GM19438 (cell line): ENCODE data around the gene CMC2.

Experiments
- ATAC-seq: cut with Tn5 transposase; IDR thresholded peaks from one replicate; pipeline ENCODE4 v1.9.1; 2021; ENCODE audit warnings: low read depth; ENCODE audit not compliant: unreplicated experiment

Gene CMC2

GRCh38 chr16:81006813-81007695 is at the start of gene CMC2, which contains the start of gene CENPN:
TSS of gene CMC2 (minus strand) at chr16:81006885. CDS start at chr16:80997394, 9,491 bp downstream.
TSS of gene CENPN (plus strand) at chr16:81007214. CDS start at chr16:81011940, 4,726 bp downstream.
- ATAC-seq, result peak; percentile 84

DNA sequence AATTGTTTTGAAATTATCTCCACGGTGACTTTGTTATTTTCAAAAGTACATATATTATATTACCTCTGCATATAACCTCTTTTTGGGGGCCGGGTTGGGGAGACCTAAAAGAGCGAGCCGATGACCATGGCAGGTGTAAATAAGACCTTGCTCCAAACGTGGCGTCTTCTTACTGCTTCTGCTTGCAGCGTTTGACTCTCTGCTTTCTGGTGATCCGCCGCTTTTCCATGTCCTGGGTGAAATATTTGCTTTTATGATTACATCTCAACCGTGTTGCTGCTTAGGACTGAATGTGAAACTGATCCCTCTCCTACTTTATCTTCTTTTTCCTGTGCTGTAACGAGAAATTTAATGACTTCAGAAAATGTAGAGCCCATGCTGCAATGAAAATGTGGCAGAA is 47.1 kb upstream of the CMC2 start:
- ATAC-seq, result no peak

DNA sequence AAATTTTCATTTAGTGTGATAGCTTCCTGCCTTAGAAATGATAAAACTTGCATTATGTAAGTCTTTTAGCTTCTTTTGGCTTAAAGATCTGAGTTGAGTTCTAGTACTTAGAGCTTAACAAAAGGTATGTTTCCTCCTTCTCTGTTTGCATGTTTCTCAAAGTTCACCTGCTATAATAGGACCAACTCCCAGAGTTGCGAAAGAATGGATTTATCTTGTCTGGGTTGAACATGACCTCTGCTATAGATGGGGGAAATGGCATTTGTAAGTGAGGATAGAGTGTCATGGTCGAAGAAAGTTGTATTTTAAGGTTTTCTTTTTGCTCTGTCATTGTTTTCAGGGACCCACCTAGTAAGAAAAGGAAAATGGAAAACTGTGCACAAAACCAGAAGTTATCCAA is 36.1 kb upstream of the CMC2 start:
- no peak for ATAC-seq

DNA sequence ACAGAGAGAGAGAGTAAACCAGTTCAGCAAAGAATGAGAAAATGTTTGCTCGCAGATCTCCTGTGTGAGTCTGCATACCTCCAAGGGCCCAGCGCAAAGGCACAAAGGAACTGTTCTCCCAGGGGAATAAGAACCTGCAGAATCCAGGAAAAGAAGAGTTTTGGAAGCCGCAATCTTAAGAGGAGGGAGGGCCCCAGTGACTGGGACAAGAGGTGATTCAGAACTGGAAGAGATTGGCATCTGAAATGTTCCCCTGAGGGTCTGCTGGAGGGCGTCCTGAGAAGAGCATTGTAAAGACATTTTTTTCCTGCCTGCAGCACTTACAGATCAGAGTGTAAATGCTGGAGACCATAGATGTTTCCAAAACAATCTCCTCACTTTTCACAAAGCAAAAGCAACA is 35.0 kb upstream of the CMC2 start:
- no peak for ATAC-seq

DNA sequence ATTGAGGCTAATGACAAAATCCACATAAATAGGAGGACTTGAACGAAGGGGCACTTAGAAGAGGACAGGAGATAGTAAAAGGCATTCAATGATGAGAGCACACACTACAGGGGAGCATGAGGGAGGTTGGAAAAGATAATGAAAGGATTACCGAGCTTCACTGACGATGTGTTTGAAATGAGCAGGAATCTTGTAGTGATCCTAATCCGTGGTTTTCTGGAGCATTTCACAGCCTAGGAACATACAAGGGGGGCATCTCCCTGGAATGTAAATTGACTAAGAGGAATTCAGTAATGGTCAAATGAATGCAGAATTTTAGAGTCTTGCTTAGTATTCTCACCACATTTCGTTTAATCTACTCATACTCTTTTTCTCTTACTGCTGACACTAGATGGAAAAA is 34.2 kb upstream of the CMC2 start:
- ATAC-seq, result no peak

DNA sequence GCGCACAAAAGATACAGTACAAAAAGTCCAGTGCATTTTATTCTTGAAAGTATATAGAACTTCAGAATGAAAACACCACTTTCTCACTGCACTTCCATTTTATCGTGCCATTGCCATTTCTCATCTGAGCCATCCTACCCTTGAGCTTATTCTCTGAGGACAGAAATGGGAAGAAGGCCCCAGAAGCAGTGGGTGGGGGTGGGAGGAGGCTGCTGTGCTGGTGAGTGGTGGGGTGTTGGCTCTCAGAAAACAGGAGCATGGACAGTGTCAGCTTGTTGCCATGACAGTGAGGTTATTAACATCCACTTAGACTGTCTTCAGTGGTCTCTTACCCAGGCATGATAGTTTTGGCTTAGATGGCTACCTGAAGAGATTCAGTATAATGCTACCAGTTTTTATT is 33.4 kb upstream of the CMC2 start:
- no peak for ATAC-seq

GRCh38 chr16:81036751-81037350 is 30.2 kb upstream of the CMC2 start:
- ATAC-seq, result no peak

DNA sequence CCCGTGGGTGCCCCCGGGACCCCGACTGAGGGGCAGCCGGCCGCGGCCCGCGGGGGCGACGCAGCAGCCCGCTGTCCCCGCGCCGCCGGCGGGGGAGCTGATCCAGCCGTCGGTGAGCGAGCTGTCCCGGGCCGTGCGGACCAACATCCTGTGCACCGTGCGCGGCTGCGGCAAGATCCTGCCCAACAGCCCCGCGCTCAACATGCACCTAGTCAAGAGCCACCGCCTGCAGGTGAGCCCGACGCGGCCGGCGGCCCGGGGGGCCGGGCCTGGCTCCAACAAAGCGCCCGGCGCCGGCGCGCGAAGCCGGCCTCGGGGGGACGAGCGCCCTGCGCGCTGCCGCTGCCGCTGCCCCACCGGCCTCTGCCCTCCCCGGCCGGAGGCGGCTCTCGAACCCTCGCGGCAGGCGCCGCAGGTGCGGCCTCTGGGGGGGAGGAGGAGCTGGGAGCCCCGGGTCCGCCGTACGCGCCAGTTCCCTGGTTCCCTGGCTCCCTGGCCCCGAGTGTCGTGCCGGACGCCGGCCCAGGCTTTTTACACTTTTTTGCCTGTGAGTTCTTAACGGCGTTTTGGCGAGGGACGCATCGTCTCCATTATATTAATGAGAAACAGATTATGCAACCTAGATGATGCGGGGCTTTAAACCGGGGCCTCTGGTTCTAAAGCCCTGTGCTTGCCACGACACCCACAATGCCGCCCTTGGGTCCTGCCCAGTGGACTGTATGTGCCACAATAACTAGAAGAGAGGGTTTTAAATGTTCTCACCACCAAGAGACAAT is 29.5 kb upstream of the CMC2 start:
- peak; percentile 57 for ATAC-seq

DNA sequence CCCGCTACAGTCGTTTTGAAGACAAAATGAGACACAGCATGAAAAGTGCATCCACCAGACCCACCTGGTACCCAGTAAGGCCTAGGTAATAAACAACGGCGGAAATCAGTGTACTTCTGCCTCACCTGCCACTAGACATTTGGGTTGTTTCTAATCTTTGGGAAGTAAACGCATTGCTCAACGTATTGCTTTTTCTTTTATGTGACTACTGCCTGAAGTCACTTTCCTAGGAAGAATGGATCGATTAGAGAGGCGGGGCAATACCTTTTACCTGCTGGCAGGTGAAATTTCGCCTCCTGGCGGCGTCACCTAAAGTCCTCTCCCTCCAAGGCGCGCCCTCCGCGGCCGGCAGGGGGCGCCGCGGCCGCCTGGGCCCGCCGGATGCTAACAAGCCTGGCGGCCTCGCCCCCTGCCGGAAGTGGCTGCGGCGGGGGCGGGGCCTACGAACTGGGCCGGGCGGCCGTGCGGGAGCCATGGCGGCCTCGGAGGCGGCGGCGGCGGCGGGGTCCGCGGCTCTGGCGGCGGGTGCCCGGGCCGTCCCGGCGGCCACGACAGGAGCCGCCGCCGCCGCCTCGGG is 28.8 kb upstream of the CMC2 start, which contains the start of gene ATMIN:
ATMIN (plus strand) TSS at position 445 of the 577 bp plus-strand sequence; CDS start at position 474, 29 bp downstream.
- peak; percentile 84 for ATAC-seq

GRCh38 chr16:81029930-81030604 is 23.4 kb upstream of the CMC2 start:
- no peak for ATAC-seq

GRCh38 chr16:81026429-81026828 is 19.7 kb upstream of the CMC2 start:
- no peak for ATAC-seq

GRCh38 chr16:81018496-81018895 is 11.8 kb upstream of the CMC2 start:
- no peak for ATAC-seq

- no peak for ATAC-seq
Measured at GRCh38 chr16:81014672-81015071, 8.0 kb upstream of the CMC2 start.

GRCh38 chr16:81012974-81013373 is 6.3 kb upstream of the CMC2 start:
- no peak for ATAC-seq

GRCh38 chr16:81008505-81008789 is 1.8 kb upstream of the CMC2 start:
- no peak for ATAC-seq

DNA sequence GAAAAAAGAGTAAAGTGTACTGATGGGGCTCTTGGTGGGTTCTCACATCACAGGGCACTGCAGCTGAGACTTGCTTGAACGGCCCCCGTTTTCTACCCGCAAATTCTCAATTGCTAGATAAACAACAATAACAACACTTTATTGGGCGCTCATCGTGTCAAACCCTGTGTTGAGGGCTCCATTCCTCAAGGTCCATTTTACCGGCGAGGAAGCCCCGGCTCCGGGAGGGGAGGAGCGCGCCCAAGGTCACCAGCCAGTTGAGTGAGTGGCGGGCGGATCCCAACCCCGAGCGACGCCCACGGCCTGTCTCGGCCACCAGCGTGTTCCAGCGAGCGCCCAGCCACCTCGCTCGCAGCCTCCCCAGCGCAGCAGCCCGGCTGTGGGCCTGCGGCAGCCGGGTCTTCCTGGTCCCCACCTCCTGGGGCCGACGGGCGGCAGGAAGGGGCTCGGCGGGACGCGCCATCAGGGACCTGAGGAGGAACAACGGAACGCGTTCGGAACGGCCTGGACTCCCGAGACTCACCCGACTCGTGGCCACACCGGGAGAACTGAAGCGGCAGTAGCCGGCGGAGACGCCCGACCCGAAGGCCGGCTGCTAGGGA is 373 bp downstream of the CMC2 start:
- ATAC-seq, result peak; percentile 24

- no peak for ATAC-seq
Measured at GRCh38 chr16:81005610-81006161, 999 bp downstream of the CMC2 start.

GRCh38 chr16:81004646-81005353 is 1.9 kb downstream of the CMC2 start:
- no peak for ATAC-seq
